Heart left ventricle (tissue), 16 donors: ENCODE results near the gene SAMD10. TPM values are rescaled to one million over a fixed set of nuclear protein-coding genes. Genes with fewer than 3 reads are reported as not detected.

Experiments
- ATAC-seq, 4 donors: fragments of 200-7000 bp; cut with Tn5 transposase; one replicate each; pipeline ENCODE4 v1.9.1; 2020 to 2022; ENCODE audit warnings: moderate library complexity in 4 of 4, mild to moderate bottlenecking in 3 of 4, moderate number of reproducible peaks in 1 of 4
- DNase-seq, 5 donors: peaks; one replicate each; pipeline ENCODE4 v3.0.0-alpha.2; 2020
- H3K27ac ChIP-seq, 12 donors: fragments of 200-600 bp; sonication (generic) in 4 of 12; one replicate each; pipeline versions ENCODE4 v1.5.0 to v1.8.0; 2016 to 2022; ENCODE audit warnings: mild to moderate bottlenecking in 2 of 12
- H3K27me3 ChIP-seq, 9 donors: fragments of 200-600 bp; sonication (generic) in 2 of 9; one replicate each; pipeline versions ENCODE4 v1.5.1 to v1.8.0; 2016 to 2022; ENCODE audit warnings: mild to moderate bottlenecking in 3 of 9
- H3K36me3 ChIP-seq, 9 donors: fragments of 200-600 bp; sonication (generic) in 2 of 9; one replicate each; pipeline versions ENCODE4 v1.5.0 to v1.8.0; 2018 to 2022; ENCODE audit warnings: mild to moderate bottlenecking in 2 of 9
- H3K4me1 ChIP-seq, 12 donors: fragments of 200-600 bp; sonication (generic) in 4 of 12; one replicate each; pipeline versions ENCODE4 v1.5.0 to v1.8.0; 2016 to 2022; ENCODE audit warnings: mild to moderate bottlenecking in 3 of 12
- H3K4me3 ChIP-seq, 12 donors: fragments of 200-600 bp; sonication (generic) in 4 of 12; one replicate each; pipeline versions ENCODE4 v1.5.0 to v1.8.0; 2017 to 2022; ENCODE audit warnings: mild to moderate bottlenecking in 9 of 12, moderate library complexity in 4 of 12
- H3K9me3 ChIP-seq, 12 donors: fragments of 200-600 bp; sonication (generic) in 4 of 12; one replicate each; pipeline versions ENCODE4 v1.5.0 to v1.8.0; 2016 to 2022; ENCODE audit warnings: mild to moderate bottlenecking in 1 of 12
- POLR2A ChIP-seq, 2 donors: fragments of 450-650 bp; IDR thresholded peaks; one replicate each; pipeline ENCODE4 v1.6.1; 2017; ENCODE audit warnings: antibody characterized with exemption in 2 of 2, mild to moderate bottlenecking in 2 of 2, moderate library complexity in 2 of 2
- WGBS, 4 donors: extraction: QIAGEN DNeasy Blood & Tissue Kit in 2 of 4; methylation state at CpG; one replicate each; pipeline versions ENCODE4 v1.1.5 to v1.1.7; 2013 to 2018; 5-methylcytosine and 5-hydroxymethylcytosine counted together
- intact Hi-C, 10 donors: fragments of 100-400 bp; cut with DNase I; formaldehyde crosslinking; loops; one replicate each; pipeline versions ENCODE4 v1.11.1 to v1.14.2; 2022
- polyA plus RNA-seq, 2 donors: library from polyadenylated mRNA; stranded (reverse); fragments of 200-250 nt; gene quantifications; one replicate each; pipeline ENCODE4 v1.2.3, GENCODE V29; 2013
- total RNA-seq, 9 donors: library from RNA; depleted of rRNA in 2 of 9; stranded (reverse); fragments of >200 nt in 2 of 9; fragmentation: NEBNext Ultra II Directional in 3 of 9; extraction: Animal tissue kit (Norgen Biotek cat#: 25700) in 3 of 9; gene quantifications; one replicate each; pipeline versions ENCODE4 v1.1.0 to v1.2.4, GENCODE V29; 2016 to 2023
- TF ChIP-seq, protein P1 (sequence below), 12 donors: fragments of 200-600 bp; sonication (generic) in 4 of 12; IDR thresholded peaks; one replicate each; pipeline versions ENCODE4 v1.5.0 to v1.8.0; 2018 to 2022; ENCODE audit warnings: antibody characterized with exemption in 12 of 12, mild to moderate bottlenecking in 5 of 12
- donor health status: ischemic (EF 13 %, LVEDD 7.1; RV severe dilation, severe dysfunction).
- donor health status: healthy with polysubstance abuse.
- donor health status: DM: no; HTN: yes; CAD: no.
- donor health status: DM: no; HTN: no; CAD: no.
- donor health status: ischemic (EF 25% LVEDD 6.9; RV normal size, moderate dysfunction).
- donor health status: ischemic (EF 25% LVEDD 5.7; RV mildly dilated, moderate dysfunction).
- donor health status: healthy.
- donor health status: DM: yes; HTN: yes; CAD: no.
- donor health status: ischemic (EF 35%, LVEDD 5.7; RV mildly dilated, moderate dysfunction).
- donor health status: nonischemic (EF 11% LVEDD 7.7; RV severe dilation, severe dysfunction).
- donor health status: DM: yes; HTN: yes; CAD: no.
- donor health status: PGD.
- donor health status: ischemic (EF 29% LVEDD 5.4; RV normal size, mild dysfunction).
- donor health status: nonischemic (EF 23%, LVEDD 6.1; RV moderate dilation, normal function).

SAMD10 gene
- total and polyA plus RNA-seq, 11 donors = 3.1 to 6.3 (median 4.7) TPM

DNA sequence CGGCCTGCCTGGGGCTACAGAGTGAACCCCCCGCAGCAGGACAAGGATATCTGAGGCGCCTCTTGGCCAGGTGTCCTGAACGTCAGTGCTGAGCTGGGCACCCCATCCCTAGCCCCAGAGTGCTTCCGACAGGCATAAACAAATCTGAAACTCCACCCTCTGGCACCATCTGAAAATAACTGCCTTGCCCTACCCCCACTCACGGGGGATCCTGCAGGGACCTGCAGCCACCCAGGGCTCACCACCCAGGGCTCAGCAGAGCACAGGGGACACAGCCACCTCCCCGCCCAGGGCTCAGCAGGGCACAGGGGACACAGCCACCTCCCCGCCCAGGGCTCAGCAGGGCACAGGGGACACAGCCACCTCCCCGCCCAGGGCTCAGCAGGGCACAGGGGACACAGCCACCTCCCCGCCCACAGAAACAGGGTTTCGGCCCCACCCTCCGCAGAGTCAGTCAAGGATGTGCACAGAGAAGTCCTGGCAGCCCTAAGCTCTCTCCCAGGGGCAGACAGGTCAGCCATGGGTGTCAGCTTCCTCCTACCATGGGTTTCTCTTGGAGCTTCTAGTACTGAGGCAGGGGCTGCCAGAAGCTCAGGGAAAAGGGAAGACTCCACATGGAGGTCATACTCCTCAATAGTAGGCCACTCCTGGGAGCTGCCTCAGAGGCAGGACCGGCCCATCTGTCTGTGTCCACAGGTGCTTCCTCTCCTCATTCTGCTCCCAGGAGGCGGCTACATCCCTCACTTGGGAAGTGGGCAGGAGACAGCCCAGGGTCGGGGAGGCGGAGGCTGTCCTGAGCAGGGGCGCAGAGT lies 27.8 kb downstream of the SAMD10 start:
- peaks cover 4 to 92% (median 79%) of the 10 kb centered on the region in 12 donors for H3K4me1 ChIP-seq
- no peak for TF ChIP-seq POLR2A (IDR thresholded peaks at IDR 0.05)
- TF ChIP-seq, protein P1, sequence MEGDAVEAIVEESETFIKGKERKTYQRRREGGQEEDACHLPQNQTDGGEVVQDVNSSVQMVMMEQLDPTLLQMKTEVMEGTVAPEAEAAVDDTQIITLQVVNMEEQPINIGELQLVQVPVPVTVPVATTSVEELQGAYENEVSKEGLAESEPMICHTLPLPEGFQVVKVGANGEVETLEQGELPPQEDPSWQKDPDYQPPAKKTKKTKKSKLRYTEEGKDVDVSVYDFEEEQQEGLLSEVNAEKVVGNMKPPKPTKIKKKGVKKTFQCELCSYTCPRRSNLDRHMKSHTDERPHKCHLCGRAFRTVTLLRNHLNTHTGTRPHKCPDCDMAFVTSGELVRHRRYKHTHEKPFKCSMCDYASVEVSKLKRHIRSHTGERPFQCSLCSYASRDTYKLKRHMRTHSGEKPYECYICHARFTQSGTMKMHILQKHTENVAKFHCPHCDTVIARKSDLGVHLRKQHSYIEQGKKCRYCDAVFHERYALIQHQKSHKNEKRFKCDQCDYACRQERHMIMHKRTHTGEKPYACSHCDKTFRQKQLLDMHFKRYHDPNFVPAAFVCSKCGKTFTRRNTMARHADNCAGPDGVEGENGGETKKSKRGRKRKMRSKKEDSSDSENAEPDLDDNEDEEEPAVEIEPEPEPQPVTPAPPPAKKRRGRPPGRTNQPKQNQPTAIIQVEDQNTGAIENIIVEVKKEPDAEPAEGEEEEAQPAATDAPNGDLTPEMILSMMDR (IDR thresholded peaks at IDR 0.05) = no peak
- H3K9me3 ChIP-seq = no peaks in the 10 kb centered on the region
- peak overlapping the region; percentile 81 to 98 (median 92) for H3K27ac ChIP-seq
- 47 to 63% (median 50%) methylated on average over 7 to 17 of the region's 17 CpGs for WGBS, 4 donors
- H3K27me3 ChIP-seq = no peaks in the 10 kb centered on the region
- intact Hi-C loops = no loop called here
- peaks cover 0 to 4% (median 0%) of the 10 kb centered on the region in 9 donors for H3K36me3 ChIP-seq
- H3K4me3 ChIP-seq = peak overlapping the region in 7 of 12 donors; percentile 12 to 52 (median 21)
- DNase-seq = peak in 4 of 5 donors; percentile 62 to 75 (median 66)
- ATAC-seq = peak; percentile 2 to 35 (median 21)

DNA sequence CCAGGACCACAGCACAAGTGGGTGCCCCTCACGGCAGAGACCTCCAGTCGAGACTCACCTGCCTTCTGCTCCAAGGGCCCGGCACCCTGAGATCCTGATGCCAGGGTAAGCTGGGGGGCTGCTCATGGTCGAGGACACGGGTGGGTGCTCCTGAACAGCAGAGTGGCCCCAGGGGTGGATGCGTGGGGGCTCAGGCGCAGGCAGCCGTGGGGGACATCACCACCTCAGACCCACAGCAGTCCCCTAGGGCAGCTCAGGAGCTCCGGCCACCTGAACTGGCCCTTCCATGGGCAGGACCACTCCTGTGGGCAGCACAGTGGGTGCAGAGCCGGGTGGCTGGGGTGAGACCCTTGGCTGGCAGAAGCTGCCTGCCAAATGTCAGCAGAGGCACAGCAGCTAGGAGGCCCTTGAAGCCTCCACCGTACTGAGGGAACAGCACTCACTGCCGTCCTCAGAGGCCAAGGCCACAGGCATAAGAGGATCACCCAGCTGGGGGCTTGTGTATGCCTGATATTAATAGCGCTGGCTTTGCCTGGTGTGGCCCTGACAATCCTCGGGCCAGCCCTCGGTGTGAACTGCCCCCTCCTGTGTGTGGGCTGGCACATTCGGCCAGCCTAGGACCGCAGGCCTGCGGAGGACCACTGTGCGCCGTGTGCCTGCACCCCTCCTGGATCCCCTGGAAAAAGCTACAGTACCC lies 28.6 kb downstream of the SAMD10 start:
- H3K27ac ChIP-seq = peak overlapping the region; percentile 81 to 98 (median 92)
- no peaks in the 10 kb centered on the region for H3K9me3 ChIP-seq
- ATAC-seq = peak; percentile 22 to 57 (median 44)
- 45 to 67% (median 53%) methylated on average over 5 to 20 of the region's 20 CpGs for WGBS, 4 donors
- H3K36me3 ChIP-seq = peaks cover 0 to 10% (median 5%) of the 10 kb centered on the region in 9 donors
- intact Hi-C loops = no loop called here
- TF ChIP-seq POLR2A (IDR thresholded peaks at IDR 0.05) = no peak
- TF ChIP-seq, protein P1 (IDR thresholded peaks at IDR 0.05) = no peak
- DNase-seq = peak; percentile 58 to 83 (median 66)
- peaks cover 4 to 98% (median 82%) of the 10 kb centered on the region in 12 donors for H3K4me1 ChIP-seq
- H3K27me3 ChIP-seq = no peaks in the 10 kb centered on the region
- H3K4me3 ChIP-seq = peak overlapping the region in 11 of 12 donors; percentile 4 to 52 (median 34)

DNA sequence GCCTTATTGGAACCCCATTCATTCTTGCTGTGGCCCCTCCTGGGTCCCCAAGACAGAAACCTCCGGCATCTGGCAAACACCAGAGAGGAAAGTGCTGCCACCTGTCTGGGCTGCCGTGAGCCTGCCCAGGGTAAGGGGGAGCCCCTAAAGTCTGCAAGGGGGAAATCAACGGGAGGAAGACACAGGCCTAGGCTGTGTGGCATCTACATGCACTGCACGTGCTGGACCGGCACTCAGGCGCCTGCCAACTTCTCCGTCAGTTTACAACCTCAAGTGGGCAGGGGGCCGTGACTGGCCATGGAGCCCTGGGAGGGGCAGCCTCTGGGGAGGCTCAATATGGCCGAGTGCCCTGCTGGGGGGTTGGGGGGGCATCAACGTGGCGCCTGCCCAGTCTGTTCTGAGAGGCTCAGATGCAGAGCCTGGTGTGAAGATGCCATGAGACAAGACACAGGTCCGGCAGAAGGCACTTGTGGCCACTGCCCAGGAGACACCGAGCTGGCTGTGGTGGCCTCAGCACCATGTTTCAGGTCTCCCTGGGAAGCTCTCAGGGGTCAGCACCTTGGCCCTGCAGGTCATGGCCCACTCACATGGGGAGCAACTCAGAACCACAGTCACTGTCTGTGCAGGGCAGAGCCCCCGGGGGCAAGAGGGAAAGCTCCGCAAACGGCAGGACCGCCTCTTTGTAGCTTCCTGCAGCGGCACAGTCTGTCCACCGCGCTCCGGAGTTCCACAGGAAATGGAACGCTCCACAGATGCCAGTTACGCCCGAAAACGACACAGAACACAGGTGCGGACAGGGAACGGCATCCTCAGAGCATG lies 31.6 kb downstream of the SAMD10 start:
- Histone ChIP-seq H3K36me3 (peaks cover 0 to 40% (median 35%) of the 10 kb centered on the region in 9 donors), H3K9me3 (no peaks in the 10 kb centered on the region), H3K27me3 (no peaks in the 10 kb centered on the region), H3K27ac (peak overlapping the region; percentile 11 to 98 (median 80)), H3K4me1 (peaks cover 4 to 91% (median 71%) of the 10 kb centered on the region in 12 donors), H3K4me3 (peak overlapping the region in 2 of 12 donors; percentile 11 to 17)
- WGBS, 4 donors = 30 to 53% (median 36%) methylated on average over 27 of the region's 27 CpGs
- TF ChIP-seq, protein P1 (IDR thresholded peaks at IDR 0.05) = peak in 1 of 12 donors; percentile 12
- TF ChIP-seq POLR2A (IDR thresholded peaks at IDR 0.05) = no peak
- DNase-seq = peak in 4 of 5 donors; percentile 17 to 62 (median 29)
- no peak for ATAC-seq
- intact Hi-C loops = no loop called here
